HG03439 (cell line): ENCODE measurements around the gene FBXW11.

ENCODE experiments used
- ATAC-seq: cut with Tn5 transposase; IDR thresholded peaks from one replicate; pipeline ENCODE4 v1.9.1; 2021; ENCODE audit warnings: mild to moderate bottlenecking, moderate library complexity; ENCODE audit not compliant: unreplicated experiment

The FBXW11 gene

GRCh38 chr5:171872666-171873065 lies 133.8 kb downstream of the FBXW11 start:
- no peak for ATAC-seq

GRCh38 chr5:171871711-171872110 lies 134.7 kb downstream of the FBXW11 start:
- ATAC-seq: no peak

- no peak for ATAC-seq
Observed at GRCh38 chr5:171869956-171870355, 136.5 kb downstream of the FBXW11 start.

GRCh38 chr5:171868236-171868635 lies 138.2 kb downstream of the FBXW11 start:
- no peak for ATAC-seq

- ATAC-seq: no peak
Observed at GRCh38 chr5:171867786-171868185, 138.7 kb downstream of the FBXW11 start.

GRCh38 chr5:171865471-171865870 lies 141.0 kb downstream of the FBXW11 start:
- no peak for ATAC-seq

- ATAC-seq: no peak
Observed at GRCh38 chr5:171863935-171864334, 142.5 kb downstream of the FBXW11 start.

- ATAC-seq: no peak
Observed at GRCh38 chr5:171862624-171863023, 143.8 kb downstream of the FBXW11 start.

GRCh38 chr5:171861381-171861780 lies 145.1 kb downstream of the FBXW11 start:
- no peak for ATAC-seq

GRCh38 chr5:171858303-171858702 lies 148.1 kb downstream of the FBXW11 start:
- no peak for ATAC-seq

GRCh38 chr5:171857489-171857876 lies 149.0 kb downstream of the FBXW11 start:
- no peak for ATAC-seq

GRCh38 chr5:171855798-171856763 lies 150.4 kb downstream of the FBXW11 start:
- no peak for ATAC-seq

- ATAC-seq: no peak
Observed at GRCh38 chr5:171855265-171855664, 151.2 kb downstream of the FBXW11 start.

GRCh38 chr5:171852255-171852681 lies 154.2 kb downstream of the FBXW11 start:
- no peak for ATAC-seq

GRCh38 chr5:171851251-171851650 lies 155.2 kb downstream of the FBXW11 start:
- ATAC-seq: no peak

GRCh38 chr5:171850324-171850947 lies 156.0 kb downstream of the FBXW11 start:
- ATAC-seq: no peak

- ATAC-seq: no peak
Observed at GRCh38 chr5:171849585-171850323, 156.7 kb downstream of the FBXW11 start.

- no peak for ATAC-seq
Observed at GRCh38 chr5:171848911-171849520, 157.4 kb downstream of the FBXW11 start.

GRCh38 chr5:171848486-171848885 lies 158.0 kb downstream of the FBXW11 start:
- no peak for ATAC-seq

- no peak for ATAC-seq
Observed at GRCh38 chr5:171848006-171848405, 158.4 kb downstream of the FBXW11 start.

- ATAC-seq: no peak
Observed at GRCh38 chr5:171847026-171847425, 159.4 kb downstream of the FBXW11 start.
